ENCODE results near the gene LILRA1. TPM values are rescaled to one million over a fixed set of nuclear protein-coding genes. Genes with fewer than 3 reads are reported as not detected.
"Not testable (repeated sequence)": the region's sequence is repeated elsewhere in the genome, so short reads cannot be mapped to it uniquely, and the experiment has no call there.

Gene LILRA1
- total RNA-seq, 2 donors from 2014 or later = 0.31 TPM; not detected in 1

DNA sequence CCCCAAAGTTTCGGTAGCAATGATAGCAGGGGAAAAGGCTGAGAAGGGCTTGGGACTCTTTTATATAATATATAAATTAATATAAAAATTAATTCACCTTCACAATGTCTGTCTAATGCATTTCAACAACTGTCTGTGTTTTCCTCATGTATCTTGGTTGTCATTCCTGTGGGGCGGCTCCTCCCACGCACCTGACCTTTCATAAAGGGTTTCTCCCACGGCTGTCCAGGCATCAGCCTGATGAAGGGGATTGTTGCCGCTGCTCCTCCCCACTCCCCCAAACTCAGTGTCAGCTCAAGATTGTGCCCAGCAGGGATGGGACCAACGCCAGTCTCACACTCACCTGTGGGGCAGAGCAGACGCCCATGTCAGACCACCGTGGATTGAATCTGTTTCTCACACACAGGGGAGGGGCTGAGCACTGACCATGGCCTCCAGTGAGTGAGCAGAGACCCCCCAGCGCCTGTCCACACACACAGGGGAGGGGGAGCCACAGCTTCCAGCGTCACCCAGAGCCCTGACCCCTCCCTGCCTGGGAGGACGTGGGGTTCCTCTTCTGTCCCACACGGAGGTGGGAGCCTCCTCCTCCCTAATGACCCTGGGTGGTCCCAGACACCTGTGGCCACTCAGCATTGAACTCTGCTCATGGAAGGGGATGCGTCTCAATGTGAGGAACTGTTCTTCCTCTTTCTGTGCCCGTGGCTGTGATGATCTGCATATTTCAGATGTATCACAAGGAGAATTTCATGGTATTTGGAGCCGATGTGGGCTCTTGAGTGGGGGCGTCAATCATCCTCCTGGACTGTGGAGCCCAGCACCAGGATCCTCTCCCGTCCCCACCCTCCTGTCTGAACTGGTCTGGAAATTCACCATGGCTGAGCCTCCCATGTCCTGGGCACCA, 21.5 kb upstream of the LILRA1 start:
- not testable (repeated sequence) for ATAC-seq; DNase-seq (ENCODE audit: low spot score); H3K4me3 Mint-ChIP-seq; H3K36me3 Mint-ChIP-seq; H3K9me3 Mint-ChIP-seq
- peaks cover 27 to 32% of the 10 kb centered on the region in 2 donors for H3K4me1 Mint-ChIP-seq (ENCODE audit: low read depth in 2 of 2)
- H3K27me3 Mint-ChIP-seq = peaks cover 7 to 18% of the 10 kb centered on the region in 2 donors
- H3K27ac Mint-ChIP-seq = peak overlapping the region in 1 of 2 donors; percentile 62

DNA sequence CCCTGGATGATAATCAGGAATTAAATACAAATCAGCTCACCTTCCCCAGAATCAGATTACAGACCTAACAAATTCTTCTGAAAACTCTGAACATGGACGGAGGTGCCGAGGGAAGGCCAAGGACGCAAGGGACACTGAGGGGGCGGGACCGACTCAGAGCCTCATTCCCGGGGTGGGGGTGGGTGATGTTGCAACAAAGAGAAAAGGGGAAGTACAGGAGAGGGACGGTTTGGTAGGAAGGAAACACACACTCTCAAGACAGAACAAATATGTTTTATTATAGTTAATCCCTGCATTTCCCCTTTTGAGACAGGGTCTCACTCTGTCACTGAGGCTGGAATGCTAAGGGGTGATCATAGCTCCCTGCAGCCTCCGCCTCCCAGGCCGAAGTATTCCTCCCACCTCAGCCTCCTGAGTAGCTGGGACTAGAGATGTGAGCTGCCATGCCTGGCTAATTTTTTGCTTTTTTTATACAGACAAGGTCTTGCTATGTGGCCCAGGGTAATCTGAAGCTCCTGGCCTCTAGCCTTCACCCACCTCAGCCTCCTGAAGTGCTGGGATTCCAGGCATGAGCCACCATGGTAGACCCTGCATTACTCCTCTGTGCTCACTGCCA, 20.6 kb upstream of the LILRA1 start:
- Mint-ChIP-seq H3K27me3 (peaks cover 0 to 14% of the 10 kb centered on the region in 2 donors), H3K4me1 (ENCODE audit: low read depth in 2 of 2) (peaks cover 24 to 25% of the 10 kb centered on the region in 2 donors), H3K4me3 (no peak overlapping the region), H3K9me3 (no peaks in the 10 kb centered on the region), H3K27ac (peak overlapping the region in 1 of 2 donors; percentile 62), H3K36me3 (no peaks in the 10 kb centered on the region)
- no peak for DNase-seq (ENCODE audit: low spot score)
- ATAC-seq = no peak

DNA sequence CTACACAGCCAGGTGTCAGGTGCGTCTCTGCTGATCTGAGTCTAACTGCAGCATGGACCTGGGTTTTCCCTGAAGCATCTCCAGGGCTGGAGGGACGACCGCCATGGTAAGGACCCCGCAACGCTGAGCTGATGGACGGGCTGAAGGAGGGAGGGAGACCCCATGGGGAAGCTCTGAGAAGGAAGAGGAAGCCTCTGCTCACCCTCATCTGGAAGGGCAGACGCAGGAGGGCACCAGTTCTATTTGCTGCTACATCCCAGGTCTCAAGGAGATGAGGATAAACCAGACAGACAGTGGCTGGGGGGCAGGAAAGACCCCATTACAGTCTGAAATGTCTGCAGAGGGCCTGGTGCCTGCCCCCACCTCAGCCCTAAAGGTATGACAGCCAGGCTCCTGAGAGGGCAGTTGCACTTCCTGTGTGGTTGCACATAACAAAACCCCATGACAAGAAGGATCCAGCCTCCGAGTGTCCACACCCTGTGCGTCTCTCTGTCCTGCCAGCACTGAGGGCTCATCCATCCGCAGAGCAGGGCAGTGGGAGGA, 20.0 kb upstream of the LILRA1 start, which contains the start of gene LILRA2:
Gene LILRA2 (plus strand): TSS at position 461 of the 543 bp plus-strand sequence. CDS start 89 bp downstream, outside the sequence.
- Mint-ChIP-seq H3K9me3 (no peaks in the 10 kb centered on the region), H3K27ac (peak within 1 kb of the TSS in 1 of 2 donors; percentile 62), H3K4me3 (no peak within 1 kb of the TSS), H3K27me3 (peaks cover 0 to 14% of the 10 kb centered on the region in 2 donors), H3K36me3 (no peaks in the 10 kb centered on the region), H3K4me1 (ENCODE audit: low read depth in 2 of 2) (peaks cover 19% of the 10 kb centered on the region in 2 donors)
- DNase-seq (ENCODE audit: low spot score) = no peak
- peak; percentile 67 to 76 for ATAC-seq

DNA sequence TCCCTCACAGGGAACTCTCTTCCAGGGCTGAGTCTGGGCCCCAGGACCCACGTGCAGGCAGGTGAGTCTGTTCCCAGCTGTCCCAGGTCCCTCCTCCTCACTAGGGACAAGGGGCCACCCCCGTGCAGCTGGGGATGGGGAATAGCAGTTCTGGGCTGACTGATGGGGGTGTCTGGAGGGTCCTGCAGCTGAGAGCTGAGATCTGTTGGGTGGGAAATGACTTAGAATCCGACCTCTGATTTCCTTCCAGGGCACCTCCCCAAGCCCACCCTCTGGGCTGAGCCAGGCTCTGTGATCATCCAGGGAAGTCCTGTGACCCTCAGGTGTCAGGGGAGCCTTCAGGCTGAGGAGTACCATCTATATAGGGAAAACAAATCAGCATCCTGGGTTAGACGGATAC, 19.4 kb upstream of the LILRA1 start:
- no peaks in the 10 kb centered on the region for H3K9me3 Mint-ChIP-seq
- H3K27me3 Mint-ChIP-seq = peaks cover 0 to 14% of the 10 kb centered on the region in 2 donors
- no peak overlapping the region for H3K4me3 Mint-ChIP-seq
- DNase-seq (ENCODE audit: low spot score) = no peak
- ATAC-seq = no peak
- H3K4me1 Mint-ChIP-seq (ENCODE audit: low read depth in 2 of 2) = peaks cover 16% of the 10 kb centered on the region in 2 donors
- no peaks in the 10 kb centered on the region for H3K36me3 Mint-ChIP-seq
- no peak overlapping the region for H3K27ac Mint-ChIP-seq

DNA sequence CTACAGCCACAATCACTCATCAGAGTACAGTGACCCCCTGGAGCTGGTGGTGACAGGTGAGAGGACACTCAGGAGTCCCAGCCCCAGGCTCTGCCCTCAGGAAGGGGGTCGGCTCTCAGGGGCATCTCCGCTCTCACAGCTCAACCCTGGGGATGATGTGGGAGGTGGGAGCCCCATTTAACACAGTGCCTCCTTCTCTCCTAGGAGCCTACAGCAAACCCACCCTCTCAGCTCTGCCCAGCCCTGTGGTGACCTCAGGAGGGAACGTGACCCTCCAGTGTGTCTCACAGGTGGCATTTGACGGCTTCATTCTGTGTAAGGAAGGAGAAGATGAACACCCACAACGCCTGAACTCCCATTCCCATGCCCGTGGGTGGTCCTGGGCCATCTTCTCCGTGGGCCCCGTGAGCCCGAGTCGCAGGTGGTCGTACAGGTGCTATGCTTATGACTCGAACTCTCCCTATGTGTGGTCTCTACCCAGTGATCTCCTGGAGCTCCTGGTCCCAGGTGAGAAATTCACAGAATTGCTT, 18.8 kb upstream of the LILRA1 start:
- no peak for ATAC-seq
- no peak overlapping the region for H3K27ac Mint-ChIP-seq
- H3K9me3 Mint-ChIP-seq = no peaks in the 10 kb centered on the region
- H3K36me3 Mint-ChIP-seq = no peaks in the 10 kb centered on the region
- H3K4me1 Mint-ChIP-seq (ENCODE audit: low read depth in 2 of 2) = peaks cover 16% of the 10 kb centered on the region in 2 donors
- H3K27me3 Mint-ChIP-seq = peaks cover 0 to 14% of the 10 kb centered on the region in 2 donors
- no peak overlapping the region for H3K4me3 Mint-ChIP-seq
- no peak for DNase-seq (ENCODE audit: low spot score)

DNA sequence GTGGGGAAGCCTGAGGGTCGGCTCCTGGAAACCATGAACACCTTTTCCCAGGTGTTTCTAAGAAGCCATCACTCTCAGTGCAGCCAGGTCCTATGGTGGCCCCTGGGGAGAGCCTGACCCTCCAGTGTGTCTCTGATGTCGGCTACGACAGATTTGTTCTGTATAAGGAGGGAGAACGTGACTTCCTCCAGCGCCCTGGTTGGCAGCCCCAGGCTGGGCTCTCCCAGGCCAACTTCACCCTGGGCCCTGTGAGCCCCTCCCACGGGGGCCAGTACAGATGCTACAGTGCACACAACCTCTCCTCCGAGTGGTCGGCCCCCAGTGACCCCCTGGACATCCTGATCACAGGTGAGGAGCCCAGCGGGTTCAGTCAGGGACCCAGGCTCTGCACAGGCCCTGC, 18.2 kb upstream of the LILRA1 start:
- H3K9me3 Mint-ChIP-seq; ATAC-seq; DNase-seq (ENCODE audit: low spot score); H3K27ac Mint-ChIP-seq; H3K4me3 Mint-ChIP-seq; H3K36me3 Mint-ChIP-seq: not testable (repeated sequence)
- H3K27me3 Mint-ChIP-seq = peaks cover 0 to 14% of the 10 kb centered on the region in 2 donors
- H3K4me1 Mint-ChIP-seq (ENCODE audit: low read depth in 2 of 2) = peaks cover 16% of the 10 kb centered on the region in 2 donors

DNA sequence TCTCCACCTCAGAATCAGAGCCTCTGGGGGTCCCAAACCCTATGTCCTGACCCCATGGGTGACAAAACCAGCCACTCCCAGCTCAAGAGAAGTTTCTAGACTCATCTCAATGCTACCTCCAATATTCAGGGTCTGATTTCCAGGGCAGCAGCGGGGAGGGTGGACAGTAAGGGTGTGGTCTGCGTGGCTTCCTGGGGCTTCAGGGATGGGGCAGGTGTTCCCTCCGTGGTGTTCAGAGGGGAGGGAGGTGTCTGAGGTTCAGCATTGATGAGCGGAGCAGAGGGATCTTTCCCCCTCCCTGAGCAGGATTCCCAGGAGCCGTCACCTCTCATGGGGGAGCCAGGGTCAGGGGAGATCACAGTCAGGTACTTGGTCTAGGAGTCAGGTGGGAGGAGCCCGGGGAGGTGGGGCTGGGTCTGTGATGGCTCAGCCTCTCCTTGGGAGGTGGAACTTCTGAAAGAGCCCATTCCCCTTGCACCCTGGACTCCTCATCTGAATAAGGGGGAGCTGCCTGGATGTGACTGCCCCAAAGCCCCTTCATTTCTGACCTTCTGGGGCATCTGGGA, 16.9 kb upstream of the LILRA1 start:
- Mint-ChIP-seq H3K27ac (peak overlapping the region in 1 of 2 donors; percentile 23), H3K4me1 (ENCODE audit: low read depth in 2 of 2) (peaks cover 16% of the 10 kb centered on the region in 2 donors), H3K9me3 (no peaks in the 10 kb centered on the region), H3K27me3 (peaks cover 0 to 14% of the 10 kb centered on the region in 2 donors), H3K36me3 (no peaks in the 10 kb centered on the region), H3K4me3 (no peak overlapping the region)
- ATAC-seq (peak; percentile 32 to 43), DNase-seq (ENCODE audit: low spot score) (no peak)

DNA sequence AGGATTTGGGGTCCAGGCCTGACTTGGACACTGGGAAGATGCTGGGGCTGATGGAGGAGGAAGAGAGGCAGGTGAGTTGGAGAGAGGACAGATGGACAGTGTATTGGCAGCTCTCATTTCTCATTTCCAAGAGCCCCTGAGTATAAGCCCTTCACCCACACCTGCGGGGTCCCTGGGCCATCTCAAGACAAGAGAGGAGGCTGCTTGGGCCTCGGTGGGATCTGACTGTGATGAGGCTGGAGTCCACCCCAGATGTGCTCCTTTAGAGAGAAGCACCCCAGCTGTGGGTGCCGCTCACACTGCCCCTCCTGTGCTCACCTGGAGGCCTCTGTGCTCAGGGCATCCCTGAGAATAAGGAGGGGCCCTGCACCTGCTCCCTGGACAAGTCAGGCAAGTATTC, 16.1 kb upstream of the LILRA1 start:
- ATAC-seq = no peak
- DNase-seq (ENCODE audit: low spot score) = no peak
- H3K36me3 Mint-ChIP-seq = no peaks in the 10 kb centered on the region
- no peak overlapping the region for H3K27ac Mint-ChIP-seq
- H3K4me1 Mint-ChIP-seq (ENCODE audit: low read depth in 2 of 2) = peaks cover 14 to 16% of the 10 kb centered on the region in 2 donors
- peaks cover 8 to 11% of the 10 kb centered on the region in 2 donors for H3K27me3 Mint-ChIP-seq
- no peaks in the 10 kb centered on the region for H3K9me3 Mint-ChIP-seq
- H3K4me3 Mint-ChIP-seq = no peak overlapping the region

DNA sequence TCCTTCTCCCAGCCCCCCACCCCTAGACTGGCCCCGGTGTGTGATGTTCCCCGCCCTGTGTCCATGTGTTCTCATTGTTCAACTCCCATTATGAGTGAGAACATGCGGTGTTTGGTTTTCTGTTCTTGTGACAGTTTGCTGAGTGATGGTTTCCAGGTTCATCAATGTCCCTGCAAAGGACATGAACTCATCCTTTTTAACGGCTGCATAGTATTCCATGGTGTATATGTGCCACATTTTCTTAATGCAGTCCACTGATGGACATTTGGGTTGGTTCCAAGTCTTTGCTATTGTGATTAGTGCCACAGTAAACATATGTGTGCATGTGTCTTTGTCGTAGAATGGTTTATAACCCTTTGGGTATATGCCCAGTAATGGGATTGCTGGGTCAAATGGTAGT, 15.2 kb upstream of the LILRA1 start:
- H3K9me3 Mint-ChIP-seq; H3K27ac Mint-ChIP-seq; H3K36me3 Mint-ChIP-seq; H3K4me3 Mint-ChIP-seq; H3K4me1 Mint-ChIP-seq (ENCODE audit: low read depth in 2 of 2); ATAC-seq; DNase-seq (ENCODE audit: low spot score): not testable (repeated sequence)
- H3K27me3 Mint-ChIP-seq = peaks cover 13 to 17% of the 10 kb centered on the region in 2 donors

DNA sequence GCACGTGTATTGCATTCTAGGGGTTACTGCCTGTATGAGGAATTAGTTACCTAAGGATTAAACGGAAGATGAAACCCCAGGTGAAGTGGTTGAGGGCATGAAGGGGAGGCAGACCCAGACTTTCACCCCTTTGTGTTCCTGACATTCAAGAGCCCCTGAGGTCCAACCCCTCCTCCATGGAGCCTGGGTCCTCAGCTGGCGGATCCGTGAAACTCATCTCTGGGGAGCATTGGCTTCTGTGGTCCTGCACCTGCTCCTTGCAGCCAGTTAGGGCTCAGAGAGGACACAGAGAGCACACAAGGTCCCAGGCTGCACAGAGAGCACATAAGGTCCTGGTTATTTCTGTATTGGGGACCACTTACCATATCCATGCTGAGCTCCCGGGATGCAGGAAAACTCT, 7.0 kb upstream of the LILRA1 start:
- Mint-ChIP-seq H3K27me3 (peaks cover 46 to 69% of the 10 kb centered on the region in 2 donors), H3K9me3 (no peaks in the 10 kb centered on the region)

DNA sequence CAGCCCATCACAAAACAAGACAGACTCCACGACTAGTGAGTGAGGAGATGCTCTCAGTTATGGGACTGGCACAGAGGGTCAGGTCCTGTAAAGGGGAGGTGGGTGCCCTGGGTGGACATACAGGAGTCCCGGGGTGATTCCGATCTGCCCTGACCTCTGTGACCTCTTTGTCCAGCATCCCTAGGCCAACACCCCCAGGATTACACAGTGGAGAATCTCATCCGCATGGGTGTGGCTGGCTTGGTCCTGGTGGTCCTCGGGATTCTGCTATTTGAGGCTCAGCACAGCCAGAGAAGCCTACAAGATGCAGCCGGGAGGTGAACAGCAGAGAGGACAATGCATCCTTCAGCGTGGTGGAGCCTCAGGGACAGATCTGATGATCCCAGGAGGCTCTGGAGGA, 6.4 kb upstream of the LILRA1 start:
- peaks cover 0 to under 1% of the 10 kb centered on the region in 2 donors for H3K4me1 Mint-ChIP-seq (ENCODE audit: low read depth in 2 of 2)
- H3K4me3 Mint-ChIP-seq = no peak overlapping the region
- peaks cover 46 to 69% of the 10 kb centered on the region in 2 donors for H3K27me3 Mint-ChIP-seq
- H3K36me3 Mint-ChIP-seq = peaks cover 14% of the 10 kb centered on the region
- no peak overlapping the region for H3K27ac Mint-ChIP-seq
- H3K9me3 Mint-ChIP-seq = no peaks in the 10 kb centered on the region
- ATAC-seq = no peak
- DNase-seq (ENCODE audit: low spot score) = no peak

More for the DNA sequence above, 7.0 kb upstream of the LILRA1 start:
- no peak overlapping the region for H3K4me3 Mint-ChIP-seq
- no peaks in the 10 kb centered on the region for H3K4me1 Mint-ChIP-seq (ENCODE audit: low read depth in 2 of 2)
- peaks cover 14% of the 10 kb centered on the region for H3K36me3 Mint-ChIP-seq
- no peak for DNase-seq (ENCODE audit: low spot score)
- no peak for ATAC-seq
- H3K27ac Mint-ChIP-seq = no peak overlapping the region

DNA sequence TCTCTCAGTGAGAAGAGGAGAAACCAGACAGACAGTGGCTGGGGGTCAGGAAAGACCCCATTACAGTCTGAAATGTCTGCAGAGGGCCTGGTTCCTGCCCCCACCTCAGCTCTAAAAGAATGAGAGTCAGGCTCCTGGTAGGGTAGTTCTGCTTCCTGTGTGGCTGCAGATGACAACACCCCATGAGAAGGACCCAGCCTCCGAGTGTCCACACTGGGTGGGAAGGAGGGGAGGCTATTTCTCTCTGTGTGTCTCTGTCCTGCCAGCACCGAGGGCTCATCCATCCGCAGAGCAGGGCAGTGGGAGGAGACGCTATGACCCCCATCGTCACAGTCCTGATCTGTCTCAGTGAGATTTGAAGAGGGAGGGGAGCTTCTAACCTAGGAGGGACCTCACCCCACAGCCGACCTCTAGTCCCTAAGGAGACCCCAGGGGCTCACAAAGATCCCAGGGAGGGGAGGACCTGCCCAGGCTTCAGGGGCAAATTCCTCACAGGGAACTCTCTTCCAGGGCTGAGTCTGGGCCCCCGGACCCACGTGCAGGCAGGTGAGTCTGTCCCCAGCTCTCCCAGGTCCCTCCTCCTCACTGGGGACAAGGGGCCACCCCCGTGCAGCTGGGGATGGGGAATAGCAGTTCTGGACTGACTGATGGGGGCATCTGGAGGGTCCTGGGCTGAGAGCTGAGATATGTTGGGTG, 647 bp downstream of the LILRA1 start:
- ATAC-seq = peak in 1 of 2 donors; percentile 44
- H3K27me3 Mint-ChIP-seq = peaks cover 32 to 37% of the 10 kb centered on the region in 2 donors
- not testable (repeated sequence) for H3K9me3 Mint-ChIP-seq; H3K4me3 Mint-ChIP-seq; H3K36me3 Mint-ChIP-seq; H3K27ac Mint-ChIP-seq; DNase-seq (ENCODE audit: low spot score)
- H3K4me1 Mint-ChIP-seq (ENCODE audit: low read depth in 2 of 2) = peaks cover 3 to 12% of the 10 kb centered on the region in 2 donors

DNA sequence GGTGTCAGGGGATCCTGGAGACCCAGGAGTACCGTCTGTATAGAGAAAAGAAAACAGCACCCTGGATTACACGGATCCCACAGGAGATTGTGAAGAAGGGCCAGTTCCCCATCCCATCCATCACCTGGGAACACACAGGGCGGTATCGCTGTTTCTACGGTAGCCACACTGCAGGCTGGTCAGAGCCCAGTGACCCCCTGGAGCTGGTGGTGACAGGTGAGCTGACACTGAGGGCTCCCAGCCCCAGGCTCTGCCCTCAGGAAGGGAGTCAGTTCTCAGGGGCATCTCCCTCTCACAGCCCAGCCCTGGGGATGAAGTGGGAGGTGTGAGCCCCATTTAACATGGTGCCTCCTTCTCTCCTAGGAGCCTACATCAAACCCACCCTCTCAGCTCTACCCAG, 1.3 kb downstream of the LILRA1 start:
- no peak for DNase-seq (ENCODE audit: low spot score)
- peaks cover 30 to 32% of the 10 kb centered on the region in 2 donors for H3K27me3 Mint-ChIP-seq
- H3K9me3 Mint-ChIP-seq = no peaks in the 10 kb centered on the region
- peaks cover 3 to 12% of the 10 kb centered on the region in 2 donors for H3K4me1 Mint-ChIP-seq (ENCODE audit: low read depth in 2 of 2)
- no peak overlapping the region for H3K27ac Mint-ChIP-seq
- H3K4me3 Mint-ChIP-seq = no peak overlapping the region
- H3K36me3 Mint-ChIP-seq = no peaks in the 10 kb centered on the region
- ATAC-seq = no peak

Data from natural killer cell treated with Interleukin-12 subunit alpha and Interleukin-12 subunit beta and Interleukin-15 and Interleukin-18, amount 100 ng/mL, for 72 hours (primary cell).